GM12875 (cell line): ENCODE data around the gene SAMD4A.
"Not testable (repeated sequence)": the region's sequence is repeated elsewhere in the genome, so short reads cannot be mapped to it uniquely, and the experiment has no call there.

ENCODE experiments used
- H3K4me3 ChIP-seq: one replicate; pipeline ENCODE4 v1.5.1; 2011; ENCODE audit warnings: low read depth, low read length, control low read depth
- CTCF ChIP-seq: IDR thresholded peaks from 2 replicates; pipeline ENCODE4 v1.5.1; 2011; ENCODE audit warnings: low read depth, mild to moderate bottlenecking, control low read depth, inconsistent platforms, low read length, moderate library complexity, borderline replicate concordance; ENCODE audit not compliant: insufficient read depth

SAMD4A gene

GRCh38 chr14:54797986-54798385 is 231.1 kb downstream of the SAMD4A start:
- no peak for TF ChIP-seq CTCF
- H3K4me3 ChIP-seq, result no peak overlapping the region

- no peak overlapping the region for H3K4me3 ChIP-seq
- TF ChIP-seq CTCF, result no peak
Measured at GRCh38 chr14:54798465-54799124, 231.7 kb downstream of the SAMD4A start.

- H3K4me3 ChIP-seq, result not testable (repeated sequence)
Measured at GRCh38 chr14:54801482-54801881, 234.6 kb downstream of the SAMD4A start.

- no peak overlapping the region for H3K4me3 ChIP-seq
- TF ChIP-seq CTCF, result no peak
Measured at GRCh38 chr14:54803396-54803795, 236.5 kb downstream of the SAMD4A start.

GRCh38 chr14:54803926-54804537 is 237.1 kb downstream of the SAMD4A start:
- H3K4me3 ChIP-seq, result no peak overlapping the region
- TF ChIP-seq CTCF, result no peak

- H3K4me3 ChIP-seq, result no peak overlapping the region
- no peak for TF ChIP-seq CTCF
Measured at GRCh38 chr14:54804538-54805041, 237.7 kb downstream of the SAMD4A start.

- no peak overlapping the region for H3K4me3 ChIP-seq
- no peak for TF ChIP-seq CTCF
Measured at GRCh38 chr14:54805070-54805444, 238.1 kb downstream of the SAMD4A start.
